Measurements from ENCODE around the gene KRT25.
"Not testable (repeated sequence)": the region's sequence is repeated elsewhere in the genome, so short reads cannot be mapped to it uniquely, and the experiment has no call there.

The KRT25 gene

GRCh38 chr17:40777971-40778370, 22.8 kb upstream of the KRT25 start:
- no peak overlapping the region for H3K27ac Mint-ChIP-seq
- H3K4me1 Mint-ChIP-seq: peaks cover 0 to 1% of the 10 kb centered on the region in 2 donors
- no peak overlapping the region for H3K4me3 Mint-ChIP-seq
- ATAC-seq (replicated peaks) (no peak), DNase-seq (no peak)
- no peaks in the 10 kb centered on the region for H3K36me3 Mint-ChIP-seq
- H3K9me3 Mint-ChIP-seq: no peaks in the 10 kb centered on the region
- H3K27me3 Mint-ChIP-seq: peaks cover 47 to 56% of the 10 kb centered on the region in 2 donors

DNA sequence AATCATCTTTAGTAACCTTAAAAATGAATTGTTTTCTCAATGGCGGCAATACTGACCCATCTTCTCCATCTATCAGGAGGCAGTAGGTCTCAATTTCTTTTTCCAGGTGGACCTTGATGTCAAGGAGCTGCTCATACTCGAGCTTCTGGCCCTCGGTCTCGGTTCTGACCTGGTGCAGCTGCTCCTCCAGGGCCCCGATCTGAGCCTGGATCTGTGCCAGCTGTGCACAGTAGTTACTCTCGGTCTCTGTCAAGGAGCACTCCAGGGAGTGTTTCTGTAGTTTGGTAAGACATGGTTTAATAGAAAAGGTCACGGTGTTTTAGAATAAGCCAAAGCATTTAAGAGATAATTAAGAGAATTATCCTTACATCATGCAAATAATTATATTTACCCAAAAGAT, 22.3 kb upstream of the KRT25 start:
- DNase-seq (no peak), ATAC-seq (replicated peaks) (no peak)
- Mint-ChIP-seq H3K9me3 (no peaks in the 10 kb centered on the region), H3K36me3 (no peaks in the 10 kb centered on the region), H3K4me3 (no peak overlapping the region), H3K27me3 (peaks cover 51 to 60% of the 10 kb centered on the region in 2 donors), H3K4me1 (peaks cover 0 to 1% of the 10 kb centered on the region in 2 donors), H3K27ac (no peak overlapping the region)

DNA sequence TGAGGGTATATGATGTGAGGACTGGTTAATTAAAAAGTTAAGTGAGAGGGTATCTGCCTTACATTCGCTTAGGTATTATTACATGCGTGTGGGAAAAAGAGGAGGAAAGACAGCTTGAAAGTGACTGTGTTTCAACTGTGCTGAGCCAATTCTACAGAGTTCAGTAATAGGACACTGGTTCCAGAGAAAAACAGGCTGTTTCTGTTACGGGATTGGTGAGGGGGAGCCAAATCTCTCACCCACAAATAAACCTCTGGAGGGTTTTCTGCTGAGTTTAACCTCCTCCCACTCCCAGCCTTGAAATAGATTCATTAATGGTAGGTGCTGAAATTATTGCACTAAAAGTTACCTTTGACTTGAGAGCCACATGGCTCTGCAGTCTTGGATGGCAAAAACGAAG, 20.8 kb upstream of the KRT25 start:
- no peak overlapping the region for H3K4me3 Mint-ChIP-seq
- ATAC-seq (replicated peaks) (no peak), DNase-seq (no peak)
- H3K27ac Mint-ChIP-seq: no peak overlapping the region
- H3K27me3 Mint-ChIP-seq: peaks cover 50 to 66% of the 10 kb centered on the region in 2 donors
- no peaks in the 10 kb centered on the region for H3K36me3 Mint-ChIP-seq
- no peaks in the 10 kb centered on the region for H3K9me3 Mint-ChIP-seq
- H3K4me1 Mint-ChIP-seq: peaks cover 0 to 1% of the 10 kb centered on the region in 2 donors

GRCh38 chr17:40772101-40772500, 17.0 kb upstream of the KRT25 start, which contains the start of gene KRT26:
Gene KRT26 (minus strand): TSS chr17:40772201. CDS start chr17:40772113, 88 bp downstream.
- Mint-ChIP-seq H3K27ac (no peak within 1 kb of the TSS), H3K36me3 (no peaks in the 10 kb centered on the region), H3K4me3 (no peak within 1 kb of the TSS), H3K4me1 (no peaks in the 10 kb centered on the region), H3K9me3 (no peaks in the 10 kb centered on the region), H3K27me3 (peaks cover 47 to 50% of the 10 kb centered on the region in 2 donors)
- ATAC-seq (replicated peaks) (no peak), DNase-seq (no peak)

DNA sequence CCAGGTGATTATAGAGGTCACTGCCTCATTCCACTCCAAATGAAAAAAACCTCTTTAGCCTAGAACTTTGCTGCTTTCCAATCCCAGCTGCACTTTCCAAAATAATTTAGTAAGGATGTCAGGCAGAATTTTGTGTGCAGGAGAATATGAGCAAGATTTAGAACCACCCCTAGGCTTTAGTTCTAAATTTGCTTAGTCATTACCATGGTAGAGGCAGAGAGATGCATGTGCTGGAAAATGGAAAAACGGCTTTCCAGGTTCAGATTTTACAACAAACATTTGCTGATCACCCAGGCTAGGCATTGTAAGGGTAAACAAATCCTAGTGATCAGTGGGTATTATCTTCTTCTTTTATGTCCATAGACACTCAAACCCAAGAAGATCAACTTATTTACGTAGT, 10.5 kb upstream of the KRT25 start:
- Mint-ChIP-seq H3K27ac (no peak overlapping the region), H3K27me3 (peaks cover 23 to 32% of the 10 kb centered on the region in 2 donors), H3K4me3 (no peak overlapping the region), H3K36me3 (peaks cover 0 to 5% of the 10 kb centered on the region in 2 donors), H3K9me3 (peaks cover 10 to 18% of the 10 kb centered on the region in 2 donors), H3K4me1 (no peaks in the 10 kb centered on the region)
- no peak for ATAC-seq (replicated peaks)
- DNase-seq: no peak

- H3K27ac Mint-ChIP-seq: no peak overlapping the region
- ATAC-seq (replicated peaks): no peak
- peaks cover 4 to 9% of the 10 kb centered on the region in 2 donors for H3K36me3 Mint-ChIP-seq
- no peaks in the 10 kb centered on the region for H3K4me1 Mint-ChIP-seq
- H3K27me3 Mint-ChIP-seq: peaks cover 27 to 36% of the 10 kb centered on the region in 2 donors
- no peak overlapping the region for H3K4me3 Mint-ChIP-seq
- no peak for DNase-seq
- peaks cover 22 to 27% of the 10 kb centered on the region in 2 donors for H3K9me3 Mint-ChIP-seq
Measured at GRCh38 chr17:40763752-40764151, 8.6 kb upstream of the KRT25 start.

GRCh38 chr17:40760105-40761016, 5.2 kb upstream of the KRT25 start:
- Mint-ChIP-seq H3K9me3 (peaks cover 26 to 34% of the 10 kb centered on the region in 2 donors), H3K27me3 (peaks cover 31 to 52% of the 10 kb centered on the region in 2 donors), H3K27ac (no peak overlapping the region), H3K4me3 (no peak overlapping the region), H3K36me3 (peaks cover 4 to 9% of the 10 kb centered on the region in 2 donors), H3K4me1 (no peaks in the 10 kb centered on the region)
- ATAC-seq (replicated peaks) (no peak), DNase-seq (no peak)

- Mint-ChIP-seq H3K27ac (no peak overlapping the region), H3K4me3 (no peak overlapping the region), H3K36me3 (no peaks in the 10 kb centered on the region), H3K4me1 (no peaks in the 10 kb centered on the region), H3K9me3 (peaks cover 5 to 8% of the 10 kb centered on the region in 2 donors), H3K27me3 (peaks cover 16 to 66% of the 10 kb centered on the region in 2 donors)
- DNase-seq (no peak), ATAC-seq (replicated peaks) (no peak)
Measured at GRCh38 chr17:40753804-40754203, 1.3 kb downstream of the KRT25 start.

- Mint-ChIP-seq H3K27ac (no peak overlapping the region), H3K27me3 (peaks cover 18 to 54% of the 10 kb centered on the region in 2 donors)
Measured at GRCh38 chr17:40751065-40751464, 4.1 kb downstream of the KRT25 start.

GRCh38 chr17:40750391-40750790, 4.7 kb downstream of the KRT25 start:
- no peak for DNase-seq
- no peak overlapping the region for H3K4me3 Mint-ChIP-seq
- H3K36me3 Mint-ChIP-seq: no peaks in the 10 kb centered on the region
- peaks cover 23 to 55% of the 10 kb centered on the region in 2 donors for H3K27me3 Mint-ChIP-seq
- ATAC-seq (replicated peaks): no peak
- H3K4me1 Mint-ChIP-seq: no peaks in the 10 kb centered on the region
- no peaks in the 10 kb centered on the region for H3K9me3 Mint-ChIP-seq
- no peak overlapping the region for H3K27ac Mint-ChIP-seq

More at GRCh38 chr17:40751065-40751464, 4.1 kb downstream of the KRT25 start:
- H3K4me1 Mint-ChIP-seq: no peaks in the 10 kb centered on the region
- H3K9me3 Mint-ChIP-seq: no peaks in the 10 kb centered on the region
- ATAC-seq (replicated peaks): no peak
- DNase-seq: no peak
- H3K36me3 Mint-ChIP-seq: no peaks in the 10 kb centered on the region
- no peak overlapping the region for H3K4me3 Mint-ChIP-seq

DNA sequence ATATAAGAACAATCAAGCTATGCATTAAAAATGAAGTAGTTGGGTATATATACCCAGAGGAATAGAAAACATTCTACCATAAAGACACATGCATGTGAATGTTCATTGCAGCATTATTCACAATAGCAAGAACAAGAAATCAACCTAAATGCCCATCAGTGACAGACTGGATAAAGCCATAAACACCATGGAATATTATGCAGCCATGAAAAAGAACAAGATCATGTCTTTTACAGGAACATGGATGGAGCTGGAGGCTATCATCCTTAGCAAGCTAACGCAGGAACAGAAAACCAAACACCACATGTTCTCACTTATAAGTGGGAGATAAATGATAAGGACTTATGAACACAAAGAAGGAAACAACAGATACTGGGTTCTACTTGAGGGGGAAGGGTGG, 6.5 kb downstream of the KRT25 start:
- H3K36me3 Mint-ChIP-seq; H3K27ac Mint-ChIP-seq; ATAC-seq (replicated peaks); H3K9me3 Mint-ChIP-seq; H3K4me3 Mint-ChIP-seq; H3K4me1 Mint-ChIP-seq; DNase-seq: not testable (repeated sequence)
- peaks cover 36 to 64% of the 10 kb centered on the region in 2 donors for H3K27me3 Mint-ChIP-seq

DNA sequence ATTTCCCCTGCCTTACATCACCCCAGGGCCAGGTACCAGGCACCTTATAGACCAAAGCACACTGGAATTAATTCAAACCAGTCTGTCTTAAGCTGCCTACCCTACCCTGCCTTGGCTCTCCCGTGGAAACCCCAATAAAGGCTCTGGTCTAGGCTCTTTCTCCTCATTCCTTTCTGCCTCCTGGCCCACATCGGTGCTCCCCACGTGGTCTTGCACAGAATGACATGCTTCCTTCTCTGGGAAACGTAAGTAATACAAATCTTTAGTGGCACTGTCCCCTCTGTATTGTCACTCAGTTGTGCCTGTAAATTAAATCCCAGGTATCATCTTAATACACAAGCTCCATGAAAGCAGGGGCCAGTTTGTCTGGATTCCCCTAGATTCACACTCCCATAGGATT, 16.6 kb downstream of the KRT25 start:
- no peak for ATAC-seq (replicated peaks)
- peaks cover 24 to 53% of the 10 kb centered on the region in 2 donors for H3K27me3 Mint-ChIP-seq

GRCh38 chr17:40735016-40735415, 20.1 kb downstream of the KRT25 start:
- Mint-ChIP-seq H3K36me3 (no peaks in the 10 kb centered on the region), H3K4me3 (no peak overlapping the region), H3K9me3 (peaks cover 0 to 3% of the 10 kb centered on the region in 2 donors), H3K27ac (no peak overlapping the region), H3K27me3 (peaks cover 10 to 34% of the 10 kb centered on the region in 2 donors), H3K4me1 (peaks cover 0 to 3% of the 10 kb centered on the region in 2 donors)
- no peak for ATAC-seq (replicated peaks)
- no peak for DNase-seq

More for the DNA sequence above, 16.6 kb downstream of the KRT25 start:
- Mint-ChIP-seq H3K9me3 (peaks cover 4 to 6% of the 10 kb centered on the region in 2 donors), H3K4me1 (no peaks in the 10 kb centered on the region), H3K4me3 (no peak overlapping the region), H3K36me3 (peaks cover 2 to 4% of the 10 kb centered on the region in 2 donors), H3K27ac (no peak overlapping the region)
- DNase-seq: no peak

DNA sequence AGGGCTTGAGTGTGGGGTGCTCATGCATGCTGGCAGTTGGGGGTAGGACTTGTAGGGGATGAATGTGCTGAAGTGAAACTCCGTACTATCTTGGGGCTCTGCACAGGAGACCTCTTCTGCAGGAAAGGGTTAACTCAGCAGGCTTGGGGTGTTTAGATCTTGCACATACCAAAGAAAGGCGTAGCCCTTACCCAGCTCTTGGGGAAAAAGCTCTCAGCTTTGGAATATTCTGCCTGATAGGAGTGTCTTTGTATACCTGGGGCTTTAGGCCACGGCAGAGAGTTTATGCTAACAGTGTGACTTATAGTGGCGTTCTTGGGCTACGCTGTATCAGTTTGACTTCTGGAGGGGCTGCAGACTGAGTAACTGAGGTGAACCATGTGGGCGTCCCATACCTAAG, 21.1 kb downstream of the KRT25 start:
- Mint-ChIP-seq H3K4me3 (no peak overlapping the region), H3K27me3 (peaks cover 8 to 32% of the 10 kb centered on the region in 2 donors), H3K27ac (no peak overlapping the region), H3K36me3 (no peaks in the 10 kb centered on the region), H3K4me1 (peaks cover 0 to 6% of the 10 kb centered on the region in 2 donors), H3K9me3 (peaks cover 0 to 4% of the 10 kb centered on the region in 2 donors)
- no peak for DNase-seq
- no peak for ATAC-seq (replicated peaks)

DNA sequence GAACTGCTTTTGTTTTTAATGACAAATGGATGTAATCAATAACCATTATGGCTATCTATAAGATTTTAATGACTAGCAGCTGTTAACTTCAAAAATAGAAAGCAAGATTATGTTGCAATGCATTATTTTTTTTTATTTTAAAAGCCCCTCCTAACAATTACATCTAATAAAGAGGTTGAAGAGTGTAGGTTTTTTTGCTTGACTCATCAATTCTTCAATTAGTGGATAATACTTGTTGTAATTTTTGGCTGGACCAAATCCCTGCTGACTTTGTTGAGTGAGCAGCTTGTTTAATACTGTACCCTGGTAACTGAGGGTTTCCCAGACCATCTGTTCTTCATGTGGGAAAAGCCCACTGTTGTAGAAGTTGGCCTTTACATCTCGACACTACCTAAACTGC, 24.2 kb downstream of the KRT25 start:
- Mint-ChIP-seq H3K9me3 (peaks cover 0 to 4% of the 10 kb centered on the region in 2 donors), H3K4me3 (no peak overlapping the region), H3K4me1 (peaks cover 4 to 25% of the 10 kb centered on the region in 2 donors), H3K36me3 (no peaks in the 10 kb centered on the region), H3K27ac (no peak overlapping the region), H3K27me3 (peaks cover 0 to 17% of the 10 kb centered on the region in 2 donors)
- DNase-seq (no peak), ATAC-seq (replicated peaks) (no peak)
